Gastrocnemius medialis (tissue), 4 donors: Measurements from ENCODE around the gene RAI1. TPM values are rescaled to one million over a fixed set of nuclear protein-coding genes. Genes with fewer than 3 reads are reported as not detected.

ENCODE experiments used
- ATAC-seq, 2 donors: fragments of 150-250 bp; one replicate each; pipeline ENCODE4 v1.9.1; 2016
- DNase-seq, 2 donors: peaks; one replicate each; pipeline ENCODE4 v3.0.0-alpha.2; 2019
- H3K27ac ChIP-seq, 4 donors: fragments of 200-600 bp; sonication (generic); 1 replicate in 1 of 4; 2 replicates in 3 of 4; pipeline ENCODE4 v1.5.1; 2016 to 2018; ENCODE audit warnings: mild to moderate bottlenecking in 2 of 4, moderate library complexity in 1 of 4
- H3K27me3 ChIP-seq, 3 donors: fragments of 200-600 bp; sonication (generic) in 2 of 3; 1 replicate in 1 of 3; 2 replicates in 2 of 3; pipeline versions ENCODE4 v1.5.1 to v1.6.0; 2016 to 2019; ENCODE audit warnings: mild to moderate bottlenecking in 1 of 3, moderate library complexity in 1 of 3
- H3K36me3 ChIP-seq, 2 donors: fragments of 200-600 bp; sonication (generic) in 1 of 2; one replicate each; pipeline ENCODE4 v1.5.1; 2017 to 2018
- H3K4me1 ChIP-seq, 2 donors: fragments of 200-600 bp; sonication (generic) in 1 of 2; one replicate each; pipeline ENCODE4 v1.5.1; 2016 to 2017; ENCODE audit warnings: mild to moderate bottlenecking in 2 of 2
- H3K4me3 ChIP-seq, 4 donors: fragments of 200-600 bp; sonication (generic) in 3 of 4; 1 replicate in 1 of 4; 2 replicates in 3 of 4; pipeline ENCODE4 v1.5.1; 2016 to 2019; ENCODE audit warnings: mild to moderate bottlenecking in 2 of 4
- H3K9me3 ChIP-seq, 3 donors: fragments of 200-600 bp; sonication (generic) in 2 of 3; 1 replicate in 1 of 3; 2 replicates in 2 of 3; pipeline ENCODE4 v1.5.1; 2016 to 2019
- POLR2A ChIP-seq, 2 donors: fragments of 450-650 bp; IDR thresholded peaks; one replicate each; pipeline ENCODE4 v1.6.1; 2017; ENCODE audit warnings: antibody characterized with exemption in 2 of 2, mild to moderate bottlenecking in 2 of 2, moderate library complexity in 2 of 2
- in situ Hi-C, 4 donors: fragments of 200-750 bp; cut with MboI; loops; one replicate each; pipeline versions ENCODE4 v1.15.0 to v1.8.0; 2017; ENCODE audit warnings: low sequenced_read_pairs in 4 of 4
- intact Hi-C: fragments of 100-400 bp; cut with DNase I; formaldehyde crosslinking; loops from one replicate; pipeline ENCODE4 v1.15.1; 2023; ENCODE audit warnings: low total_unique reads
- total RNA-seq, 4 donors: library from RNA; depleted of rRNA; stranded (reverse); fragments of >200 nt; gene quantifications; one replicate each; pipeline versions ENCODE4 v1.1.0 to v1.2.3, GENCODE V29; 2016
- TF ChIP-seq, protein P1 (sequence below), 5 experiments: fragments of 450-650 bp in 3 of 5; fragments of 200-600 bp in 2 of 5; sonication (generic) in 2 of 5; IDR thresholded peaks in 4 of 5; conservative IDR thresholded peaks in 1 of 5; 1 replicate in 4 of 5; 2 replicates in 1 of 5; pipeline ENCODE4 v1.5.1; 2016 to 2019; ENCODE audit warnings: antibody characterized with exemption in 5 of 5, mild to moderate bottlenecking in 3 of 5, moderate library complexity in 3 of 5

The RAI1 gene
- total RNA-seq, 4 donors from 2014 or later, result 2.1 to 6.7 (median 4.3) TPM

DNA sequence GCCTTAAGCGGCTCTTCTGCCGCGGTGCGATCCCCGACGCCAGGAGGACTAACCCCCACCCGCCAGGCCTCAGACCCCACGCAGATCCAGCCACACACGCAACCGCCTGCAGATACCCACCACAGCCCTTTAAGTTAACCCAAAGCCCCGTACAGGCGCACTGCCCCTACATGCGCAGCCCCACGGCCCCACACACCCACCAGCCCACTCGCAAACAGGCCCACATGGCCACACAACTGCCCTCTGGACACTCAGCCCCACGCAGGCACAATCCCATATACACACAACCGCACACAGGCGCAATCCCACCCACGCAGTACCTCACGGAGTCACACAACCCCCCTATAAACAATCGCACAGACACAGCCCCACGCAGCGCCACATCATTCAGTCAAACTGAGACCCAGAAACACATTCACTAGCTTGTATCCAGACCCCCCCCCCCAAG, 41.7 kb downstream of the RAI1 start:
- no peaks in the 10 kb centered on the region for H3K9me3 ChIP-seq
- peak overlapping the region; percentile 56 to 72 (median 62) for H3K4me3 ChIP-seq
- H3K27me3 ChIP-seq, result no peaks in the 10 kb centered on the region
- in situ Hi-C loops, result loop anchor here in 1 of 4 donors (25.0 kb wide), 1 partner anchor 111 kb away; no protein-coding TSS in a partner anchor
- intact Hi-C loops, result no loop called here
- no peak for TF ChIP-seq POLR2A (IDR thresholded peaks at IDR 0.05)
- TF ChIP-seq, protein P1, sequence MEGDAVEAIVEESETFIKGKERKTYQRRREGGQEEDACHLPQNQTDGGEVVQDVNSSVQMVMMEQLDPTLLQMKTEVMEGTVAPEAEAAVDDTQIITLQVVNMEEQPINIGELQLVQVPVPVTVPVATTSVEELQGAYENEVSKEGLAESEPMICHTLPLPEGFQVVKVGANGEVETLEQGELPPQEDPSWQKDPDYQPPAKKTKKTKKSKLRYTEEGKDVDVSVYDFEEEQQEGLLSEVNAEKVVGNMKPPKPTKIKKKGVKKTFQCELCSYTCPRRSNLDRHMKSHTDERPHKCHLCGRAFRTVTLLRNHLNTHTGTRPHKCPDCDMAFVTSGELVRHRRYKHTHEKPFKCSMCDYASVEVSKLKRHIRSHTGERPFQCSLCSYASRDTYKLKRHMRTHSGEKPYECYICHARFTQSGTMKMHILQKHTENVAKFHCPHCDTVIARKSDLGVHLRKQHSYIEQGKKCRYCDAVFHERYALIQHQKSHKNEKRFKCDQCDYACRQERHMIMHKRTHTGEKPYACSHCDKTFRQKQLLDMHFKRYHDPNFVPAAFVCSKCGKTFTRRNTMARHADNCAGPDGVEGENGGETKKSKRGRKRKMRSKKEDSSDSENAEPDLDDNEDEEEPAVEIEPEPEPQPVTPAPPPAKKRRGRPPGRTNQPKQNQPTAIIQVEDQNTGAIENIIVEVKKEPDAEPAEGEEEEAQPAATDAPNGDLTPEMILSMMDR (IDR thresholded peaks at IDR 0.05 in 4 of 5, conservative IDR thresholded peaks at IDR 0.05 in 1 of 5), result no peak
- H3K27ac ChIP-seq, result no peak overlapping the region
- ATAC-seq, result no peak
- peaks cover 4 to 19% of the 10 kb centered on the region in 2 donors for H3K4me1 ChIP-seq
- H3K36me3 ChIP-seq, result no peaks in the 10 kb centered on the region
- DNase-seq, result no peak

DNA sequence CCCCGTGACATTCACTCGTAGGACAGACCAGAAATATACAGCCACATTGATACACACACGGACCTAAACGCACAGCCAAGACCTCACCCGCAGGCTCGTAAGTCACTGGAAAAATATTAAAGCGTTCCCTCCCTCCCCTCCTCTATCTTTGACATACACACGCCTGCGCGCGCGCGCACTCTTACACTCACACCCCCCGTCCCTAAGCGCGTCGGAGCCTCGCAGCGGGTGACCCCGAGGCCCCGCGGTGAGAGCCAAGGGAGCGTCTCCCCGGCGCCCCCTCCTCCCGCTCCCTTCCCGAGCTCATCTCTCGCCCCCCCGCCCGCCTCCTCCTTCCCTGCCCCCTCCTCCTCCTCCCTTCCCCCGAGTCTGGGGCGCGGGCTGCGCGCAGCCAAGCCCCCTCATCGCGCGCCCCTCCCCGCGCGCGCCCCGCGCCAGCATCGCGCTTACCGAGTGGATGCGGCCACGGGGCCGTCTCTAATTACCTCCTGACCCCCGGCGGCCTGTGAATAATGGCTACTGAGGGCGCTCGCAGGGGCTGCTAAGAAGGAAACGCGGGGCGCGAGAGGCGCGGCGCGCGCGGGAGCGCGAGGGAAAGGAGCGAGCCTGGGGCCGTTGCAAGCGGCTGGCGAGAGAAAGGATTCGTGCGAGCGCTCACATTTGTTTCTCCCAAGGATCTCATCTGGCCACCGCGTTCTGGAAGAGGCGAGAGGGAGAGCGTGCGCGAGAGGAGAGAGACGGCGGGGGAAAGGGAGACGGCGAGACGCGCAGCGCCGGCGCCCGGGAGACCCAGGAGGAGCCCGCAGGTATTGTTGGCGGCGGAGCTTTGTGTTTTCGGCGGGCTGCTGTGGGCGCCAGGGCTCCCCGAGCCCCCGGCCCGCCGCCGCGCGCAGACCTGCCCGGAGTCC, 42.4 kb downstream of the RAI1 start:
- in situ Hi-C loops, result loop anchor here in 1 of 4 donors (25.0 kb wide), 1 partner anchor 111 kb away; no protein-coding TSS in a partner anchor
- no peaks in the 10 kb centered on the region for H3K27me3 ChIP-seq
- H3K36me3 ChIP-seq, result no peaks in the 10 kb centered on the region
- peaks cover 4 to 19% of the 10 kb centered on the region in 2 donors for H3K4me1 ChIP-seq
- no peak for DNase-seq
- H3K9me3 ChIP-seq, result no peaks in the 10 kb centered on the region
- peak overlapping the region; percentile 56 to 72 (median 62) for H3K4me3 ChIP-seq
- peak in 1 of 2 donors; percentile 25 for ATAC-seq
- no peak overlapping the region for H3K27ac ChIP-seq
- TF ChIP-seq POLR2A (IDR thresholded peaks at IDR 0.05), result no peak
- TF ChIP-seq, protein P1 (IDR thresholded peaks at IDR 0.05 in 4 of 5, conservative IDR thresholded peaks at IDR 0.05 in 1 of 5), result no peak
- intact Hi-C loops, result no loop called here

DNA sequence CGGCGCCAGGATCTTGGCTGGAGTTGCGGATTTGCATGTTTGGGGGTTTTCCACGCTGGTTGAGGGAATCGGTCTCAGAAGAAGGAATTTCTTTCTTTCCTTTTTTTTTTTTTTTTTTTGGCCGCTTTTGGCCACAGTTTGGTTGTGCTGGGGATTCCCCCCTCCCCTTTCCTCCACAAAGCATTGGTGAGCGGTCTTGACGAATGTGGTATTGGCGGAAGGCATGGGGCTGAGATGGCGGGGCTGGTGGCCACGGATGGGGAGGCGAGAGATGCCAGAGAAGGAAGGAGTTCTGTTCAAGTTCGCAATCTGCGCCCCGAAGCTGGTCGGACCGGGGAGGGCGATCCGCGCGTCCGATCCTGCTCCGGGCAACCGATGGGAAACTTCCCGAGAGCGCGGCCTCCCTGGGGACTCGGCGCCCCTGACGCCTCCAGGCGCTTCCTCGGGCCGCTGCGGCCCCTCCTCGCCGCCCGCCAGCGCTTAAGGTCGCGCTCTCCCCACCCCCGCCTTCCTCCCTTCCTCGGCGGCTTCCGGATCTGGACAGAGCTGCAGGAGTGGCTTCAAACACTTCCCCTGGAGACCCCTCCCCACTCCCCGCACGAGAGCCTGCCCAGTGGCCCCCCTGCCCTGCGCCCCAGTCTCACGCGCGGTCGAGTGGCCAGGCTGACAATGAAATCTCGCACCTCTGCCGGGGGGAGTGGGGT, 43.2 kb downstream of the RAI1 start:
- ATAC-seq (no peak), DNase-seq (no peak)
- Histone ChIP-seq H3K36me3 (no peaks in the 10 kb centered on the region), H3K9me3 (no peaks in the 10 kb centered on the region), H3K4me1 (peaks cover 4 to 19% of the 10 kb centered on the region in 2 donors), H3K27ac (no peak overlapping the region), H3K27me3 (no peaks in the 10 kb centered on the region), H3K4me3 (peak overlapping the region; percentile 56 to 72 (median 62))
- TF ChIP-seq, protein P1 (IDR thresholded peaks at IDR 0.05 in 4 of 5, conservative IDR thresholded peaks at IDR 0.05 in 1 of 5), result no peak
- no peak for TF ChIP-seq POLR2A (IDR thresholded peaks at IDR 0.05)
- in situ Hi-C loops (loop anchor here in 1 of 4 donors (25.0 kb wide), 1 partner anchor 112 kb away; no protein-coding TSS in a partner anchor), intact Hi-C loops (no loop called here)

DNA sequence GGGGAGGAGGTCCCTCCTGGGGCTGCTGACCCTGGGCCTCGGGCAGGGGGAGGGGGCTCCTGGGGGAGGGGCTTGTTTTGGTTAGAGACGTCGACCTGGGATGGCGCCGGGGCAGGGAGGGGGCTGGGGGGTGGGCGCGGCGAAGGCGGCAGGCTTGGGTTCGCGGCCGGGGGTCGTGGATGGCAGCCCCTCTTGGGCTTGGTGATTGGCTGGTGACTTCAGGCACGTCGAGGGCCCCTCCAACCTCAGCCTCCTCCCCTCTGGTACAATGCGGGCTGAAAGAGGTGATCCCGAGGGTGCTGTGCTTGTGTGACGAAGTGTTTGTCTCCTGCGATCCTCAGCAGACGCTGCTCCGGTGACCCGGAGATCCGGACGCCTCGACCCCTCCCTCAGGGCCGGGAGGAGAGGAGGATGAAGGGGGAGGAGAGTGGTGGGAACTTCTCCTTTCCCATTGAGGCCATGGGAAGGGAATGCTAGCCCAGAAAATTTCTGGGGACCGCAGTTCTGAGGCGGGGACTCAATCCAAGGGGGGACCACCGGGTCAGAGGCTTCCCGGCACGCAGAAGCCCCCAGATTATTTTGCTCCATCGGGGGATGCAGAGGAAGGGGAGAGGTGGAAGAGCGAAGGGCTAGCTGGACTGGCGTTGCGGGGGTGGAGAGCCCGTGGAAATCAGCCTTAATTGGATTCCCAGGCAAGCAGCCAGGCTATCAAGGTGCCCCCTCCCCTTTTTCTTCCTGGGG, 43.9 kb downstream of the RAI1 start:
- Histone ChIP-seq H3K9me3 (no peaks in the 10 kb centered on the region), H3K4me3 (peak overlapping the region in 3 of 4 donors; percentile 56 to 72 (median 62)), H3K27ac (no peak overlapping the region), H3K36me3 (no peaks in the 10 kb centered on the region), H3K27me3 (no peaks in the 10 kb centered on the region), H3K4me1 (peaks cover 4 to 19% of the 10 kb centered on the region in 2 donors)
- intact Hi-C loops (no loop called here), in situ Hi-C loops (no loop called here)
- TF ChIP-seq, protein P1 (IDR thresholded peaks at IDR 0.05 in 4 of 5, conservative IDR thresholded peaks at IDR 0.05 in 1 of 5), result no peak
- TF ChIP-seq POLR2A (IDR thresholded peaks at IDR 0.05), result no peak
- ATAC-seq (no peak), DNase-seq (no peak)
